Natural killer cell treated with Interleukin-12 subunit alpha and Interleukin-12 subunit beta and Interleukin-15 and Interleukin-18, amount 100 ng/mL, for 72 hours (primary cell): ENCODE measurements around the gene SPG11. TPM values are rescaled to one million over a fixed set of nuclear protein-coding genes. Genes with fewer than 3 reads are reported as not detected.
"Not testable (repeated sequence)": the region's sequence is repeated elsewhere in the genome, so short reads cannot be mapped to it uniquely, and the experiment has no call there.

Experiments used
- ATAC-seq, 2 donors: fragments of 150-1000 bp; cut with Tn5 transposase in 1 of 2; sonication (Bioruptor Pico), chemical (Tn5 transposase) in 1 of 2; 2 replicates each; pipeline ENCODE4 v1.10.0; 2021
- DNase-seq: peaks from one replicate; pipeline ENCODE4 v3.0.0; 2022; ENCODE audit warnings: low spot score
- H3K27ac Mint-ChIP-seq, 2 donors: 1 replicate in 1 of 2; 2 replicates in 1 of 2; pipeline ENCODE4 v1.8.0; 2022; ENCODE audit warnings: mixed read lengths in 2 of 2, mild to moderate bottlenecking in 1 of 2, moderate library complexity in 1 of 2
- H3K27me3 Mint-ChIP-seq, 2 donors: 1 replicate in 1 of 2; 2 replicates in 1 of 2; pipeline ENCODE4 v1.8.0; 2022; ENCODE audit warnings: mixed read lengths in 2 of 2
- H3K36me3 Mint-ChIP-seq: one replicate; pipeline ENCODE4 v1.8.0; 2022; ENCODE audit warnings: mixed read lengths
- H3K4me1 Mint-ChIP-seq, 2 donors: 1 replicate in 1 of 2; 2 replicates in 1 of 2; pipeline ENCODE4 v1.8.0; 2022; ENCODE audit warnings: low read depth in 2 of 2, mixed read lengths in 2 of 2, mild to moderate bottlenecking in 1 of 2
- H3K4me3 Mint-ChIP-seq: one replicate; pipeline ENCODE4 v1.8.0; 2022; ENCODE audit warnings: mixed read lengths
- H3K9me3 Mint-ChIP-seq: 2 replicates; pipeline ENCODE4 v1.8.0; 2022; ENCODE audit warnings: mixed read lengths
- total RNA-seq, 2 donors: library from RNA; stranded (reverse); gene quantifications; one replicate each; pipeline ENCODE4 v1.2.3, GENCODE V29; 2022

SPG11 gene
- total RNA-seq, 2 donors from 2014 or later: 86.2 to 114 TPM

DNA sequence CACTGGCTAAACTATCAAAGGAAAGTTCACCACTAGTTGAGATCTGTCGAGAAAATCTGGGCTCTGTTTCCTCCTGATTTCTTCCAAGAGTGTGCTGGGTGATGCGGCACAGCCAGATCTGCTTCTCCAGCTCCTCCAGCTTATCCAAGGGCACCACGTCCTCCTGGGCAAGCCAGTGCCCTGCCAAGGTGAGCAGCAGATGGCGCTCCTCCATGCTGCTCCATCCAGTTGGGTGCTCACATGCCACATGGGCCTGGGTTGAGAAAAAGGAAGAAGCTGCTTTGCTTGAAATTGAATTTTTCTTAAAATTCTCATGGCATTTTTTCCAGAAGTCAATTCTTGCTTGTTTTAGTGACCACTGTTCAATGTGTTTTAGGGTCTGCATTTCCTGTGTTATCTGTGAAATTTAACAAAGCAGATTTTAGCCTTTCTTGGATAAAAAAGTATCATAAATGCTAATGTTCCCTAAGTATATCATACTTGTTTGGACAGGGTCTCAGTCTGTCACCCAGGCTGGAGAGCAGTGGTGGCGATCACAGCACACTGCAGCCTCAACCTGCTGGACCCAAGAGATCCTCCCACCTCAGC, 79.2 kb downstream of the SPG11 start:
- Mint-ChIP-seq H3K9me3 (no peaks in the 10 kb centered on the region), H3K27ac (no peak overlapping the region), H3K4me1 (peaks cover 0 to 2% of the 10 kb centered on the region in 2 donors), H3K4me3 (no peak overlapping the region), H3K27me3 (no peaks in the 10 kb centered on the region), H3K36me3 (peaks cover 16% of the 10 kb centered on the region)
- peak; percentile 73 to 77 for ATAC-seq
- DNase-seq: peak; percentile 64

DNA sequence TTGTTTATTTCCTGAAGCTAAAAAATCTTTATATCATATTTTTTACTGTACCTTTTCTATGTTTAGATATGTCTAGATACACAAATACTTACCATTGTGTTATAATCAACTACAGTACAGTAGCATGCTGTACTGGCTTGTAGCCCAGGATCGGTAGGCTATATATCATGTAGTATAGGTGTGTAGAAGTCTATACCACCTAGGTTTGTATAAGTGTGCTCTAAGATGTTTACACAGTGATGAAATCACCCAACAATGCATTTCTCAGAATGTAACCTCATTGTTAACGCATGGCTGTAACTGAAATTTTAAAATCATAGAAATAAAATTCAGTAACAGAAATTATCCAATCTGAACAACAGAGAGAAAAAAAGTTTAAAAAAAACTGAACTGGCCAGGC, 83.4 kb downstream of the SPG11 start:
- ATAC-seq: no peak
- Mint-ChIP-seq H3K36me3 (peaks cover 9% of the 10 kb centered on the region), H3K4me3 (no peak overlapping the region), H3K27me3 (no peaks in the 10 kb centered on the region), H3K9me3 (no peaks in the 10 kb centered on the region), H3K27ac (no peak overlapping the region), H3K4me1 (peaks cover 6 to 9% of the 10 kb centered on the region in 2 donors)
- no peak for DNase-seq

DNA sequence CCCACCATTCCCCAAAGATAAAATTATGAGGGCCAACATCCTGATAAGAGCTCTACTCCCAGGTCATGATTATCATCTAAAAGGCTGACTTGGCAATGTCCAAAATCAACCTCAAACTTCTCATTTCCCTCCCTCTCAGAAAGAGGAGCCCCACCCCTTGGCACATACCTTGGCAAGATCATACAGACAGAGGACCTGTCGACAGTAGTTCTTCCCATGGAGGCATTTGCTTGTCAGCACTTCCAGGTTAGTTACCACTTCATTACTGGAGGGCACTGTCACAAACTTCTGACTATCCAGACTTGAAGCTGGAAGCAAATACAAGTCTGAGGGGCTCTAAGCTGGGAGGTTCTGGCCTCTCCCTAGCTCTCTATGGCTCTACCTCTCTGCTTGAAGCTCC, 88.7 kb downstream of the SPG11 start:
- no peak for DNase-seq
- Mint-ChIP-seq H3K27ac (no peak overlapping the region), H3K9me3 (no peaks in the 10 kb centered on the region), H3K4me1 (peaks cover 6 to 7% of the 10 kb centered on the region in 2 donors), H3K4me3 (no peak overlapping the region), H3K27me3 (no peaks in the 10 kb centered on the region), H3K36me3 (no peaks in the 10 kb centered on the region)
- ATAC-seq: no peak

DNA sequence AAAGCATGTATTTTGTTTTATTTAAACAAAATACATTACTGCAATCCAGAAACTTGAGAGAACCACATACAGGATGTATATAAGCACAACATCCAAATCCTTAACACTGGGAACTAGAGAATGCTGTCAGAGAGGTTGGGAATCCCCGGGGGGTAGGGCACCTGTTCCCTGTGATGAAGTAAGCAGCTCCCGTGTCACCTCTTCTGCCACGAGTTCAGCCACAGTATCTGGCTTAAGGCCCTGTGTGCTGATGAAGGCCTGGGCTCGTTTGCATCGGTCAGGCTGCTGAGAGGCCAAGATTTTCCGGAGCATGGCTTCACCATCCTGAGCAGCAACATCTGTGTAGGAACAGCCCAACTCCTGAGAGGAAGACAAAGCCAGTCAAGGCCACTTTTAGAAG, 90.1 kb downstream of the SPG11 start:
- H3K36me3 Mint-ChIP-seq: no peaks in the 10 kb centered on the region
- ATAC-seq (no peak), DNase-seq (no peak)
- H3K27me3 Mint-ChIP-seq: no peaks in the 10 kb centered on the region
- no peaks in the 10 kb centered on the region for H3K9me3 Mint-ChIP-seq
- H3K4me3 Mint-ChIP-seq: no peak overlapping the region
- H3K4me1 Mint-ChIP-seq: peaks cover 1 to 4% of the 10 kb centered on the region in 2 donors
- H3K27ac Mint-ChIP-seq: peak overlapping the region in 1 of 2 donors; percentile 60

DNA sequence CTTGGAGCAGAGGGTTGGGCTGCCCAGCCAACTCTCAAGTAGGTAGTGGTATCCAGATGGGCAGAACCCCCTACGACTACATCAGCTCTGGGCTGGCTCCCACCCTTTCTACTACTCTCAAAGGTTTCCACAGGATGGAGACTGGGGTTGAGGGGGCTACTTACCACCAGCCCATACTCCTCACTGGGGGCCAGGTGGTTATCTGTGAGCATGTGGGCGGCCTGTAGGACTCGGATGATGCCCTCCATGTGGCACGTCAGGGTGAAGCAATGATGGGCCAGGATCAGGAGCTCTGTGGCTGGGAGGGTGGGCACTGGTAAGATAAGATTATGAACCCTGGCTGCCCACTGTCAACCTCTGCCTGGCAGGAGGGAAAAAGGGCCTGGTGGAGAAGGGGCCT, 93.1 kb downstream of the SPG11 start:
- ATAC-seq (peak; percentile 44 to 46), DNase-seq (no peak)
- no peak overlapping the region for H3K27ac Mint-ChIP-seq
- no peaks in the 10 kb centered on the region for H3K27me3 Mint-ChIP-seq
- peaks cover 0 to 5% of the 10 kb centered on the region in 2 donors for H3K4me1 Mint-ChIP-seq
- H3K36me3 Mint-ChIP-seq: no peaks in the 10 kb centered on the region
- no peak overlapping the region for H3K4me3 Mint-ChIP-seq
- no peaks in the 10 kb centered on the region for H3K9me3 Mint-ChIP-seq

DNA sequence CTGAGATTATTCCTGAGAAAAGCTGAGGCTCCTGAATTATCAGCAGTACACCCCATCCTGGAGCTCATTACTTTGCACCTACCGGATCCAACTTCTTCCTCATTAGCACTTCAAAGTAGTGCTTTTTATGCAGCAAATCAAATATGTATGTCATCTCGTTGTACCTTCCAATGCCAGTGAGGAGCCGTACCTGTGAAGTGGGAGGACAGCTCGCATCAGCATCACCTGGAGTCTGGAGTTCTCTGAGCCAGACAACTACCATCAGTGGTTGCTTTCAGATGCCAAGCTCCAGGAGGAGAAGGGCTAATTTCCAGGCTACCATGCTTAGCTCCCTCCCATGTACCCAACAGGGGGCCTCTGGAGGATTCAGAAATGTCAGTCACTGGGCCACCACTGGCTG, 94.1 kb downstream of the SPG11 start:
- Mint-ChIP-seq H3K27me3 (no peaks in the 10 kb centered on the region), H3K4me3 (no peak overlapping the region), H3K4me1 (peaks cover 0 to 5% of the 10 kb centered on the region in 2 donors), H3K36me3 (peaks cover 4% of the 10 kb centered on the region), H3K9me3 (no peaks in the 10 kb centered on the region), H3K27ac (no peak overlapping the region)
- no peak for ATAC-seq
- no peak for DNase-seq

DNA sequence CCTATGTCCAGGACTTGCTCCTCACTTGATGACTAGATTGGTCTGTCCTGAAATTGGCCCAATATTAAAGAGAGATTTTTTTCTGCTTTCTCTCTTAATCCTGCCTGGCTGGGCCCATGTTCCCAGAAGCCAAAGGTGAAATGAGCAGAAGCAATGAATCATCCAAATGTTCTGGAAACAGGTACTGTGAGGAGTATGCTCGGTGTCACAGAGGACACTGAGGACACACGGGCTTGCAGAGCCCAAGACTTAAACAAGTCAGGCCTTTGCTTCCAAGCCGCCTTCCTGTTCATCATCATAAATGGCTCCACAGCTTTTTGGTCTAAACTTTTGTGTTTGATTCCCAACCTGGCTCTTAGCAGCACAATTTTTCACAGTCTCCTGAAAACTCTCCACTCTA, 95.1 kb downstream of the SPG11 start:
- no peak overlapping the region for H3K27ac Mint-ChIP-seq
- no peak overlapping the region for H3K4me3 Mint-ChIP-seq
- H3K27me3 Mint-ChIP-seq: no peaks in the 10 kb centered on the region
- peaks cover 6% of the 10 kb centered on the region for H3K36me3 Mint-ChIP-seq
- no peak for ATAC-seq
- peaks cover 0 to 5% of the 10 kb centered on the region in 2 donors for H3K4me1 Mint-ChIP-seq
- no peak for DNase-seq
- H3K9me3 Mint-ChIP-seq: no peaks in the 10 kb centered on the region

DNA sequence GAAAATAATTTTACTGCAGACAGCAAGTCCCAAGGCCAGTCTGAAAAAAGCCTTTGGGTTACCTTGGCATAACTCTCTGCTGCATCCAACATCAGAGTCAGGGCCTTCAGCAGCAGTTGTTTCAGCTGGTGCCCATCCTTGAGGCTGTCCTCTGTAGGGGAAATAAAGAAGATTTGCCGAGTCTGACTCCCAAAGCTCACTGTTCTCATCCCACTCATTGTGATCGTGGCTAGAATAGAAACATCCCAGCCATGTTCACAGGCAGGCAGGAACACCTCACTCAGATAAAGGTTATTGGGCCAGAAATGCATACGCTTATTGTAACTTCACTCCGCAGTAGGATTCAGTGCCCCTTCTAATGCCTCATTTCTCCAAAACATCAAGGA, 97.3 kb downstream of the SPG11 start:
- Mint-ChIP-seq H3K36me3 (peaks cover 7% of the 10 kb centered on the region), H3K27me3 (no peaks in the 10 kb centered on the region), H3K27ac (no peak overlapping the region), H3K4me3 (no peak overlapping the region), H3K9me3 (no peaks in the 10 kb centered on the region), H3K4me1 (peaks cover under 1 to 5% of the 10 kb centered on the region in 2 donors)
- DNase-seq (no peak), ATAC-seq (no peak)

DNA sequence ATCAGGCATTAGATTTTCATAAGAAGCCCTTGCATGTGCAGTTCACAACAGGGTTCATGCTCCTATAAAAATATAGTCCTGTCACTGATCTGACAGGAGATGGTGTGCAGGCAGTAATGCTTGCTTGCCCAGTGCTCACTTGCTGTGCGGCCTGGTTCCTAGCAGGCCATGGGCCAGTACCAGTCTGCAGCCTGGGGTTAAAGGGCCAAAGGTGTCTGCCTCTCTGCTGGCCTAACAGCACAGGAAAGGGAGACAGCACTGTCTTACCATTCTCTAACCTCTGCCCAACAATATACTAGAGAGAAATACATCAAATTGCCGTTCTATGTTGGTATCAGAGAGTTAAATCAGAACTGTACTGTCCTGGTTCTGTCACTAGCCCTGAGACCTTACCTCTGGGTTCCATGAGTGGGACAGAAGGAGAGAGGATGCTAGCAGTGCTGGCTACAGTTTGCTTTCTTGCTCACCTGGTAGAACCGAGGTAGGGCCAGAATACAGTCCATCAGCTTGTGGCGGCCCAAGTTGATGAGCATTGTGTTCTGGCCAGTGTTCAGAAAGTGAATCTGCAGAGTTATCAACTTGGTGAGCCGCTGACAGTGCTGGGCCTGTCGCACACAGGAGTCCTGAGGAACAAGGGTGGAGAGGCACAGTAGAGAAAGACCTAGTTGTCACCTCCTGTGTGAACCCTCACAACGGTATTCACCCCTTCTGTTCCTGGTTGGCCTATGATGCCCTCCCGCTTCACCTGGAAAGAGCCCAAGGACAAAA, 97.9 kb downstream of the SPG11 start:
- peaks cover 6 to 9% of the 10 kb centered on the region in 2 donors for H3K4me1 Mint-ChIP-seq
- DNase-seq (no peak), ATAC-seq (no peak)
- peaks cover 13% of the 10 kb centered on the region for H3K36me3 Mint-ChIP-seq
- no peaks in the 10 kb centered on the region for H3K9me3 Mint-ChIP-seq
- H3K27me3 Mint-ChIP-seq: no peaks in the 10 kb centered on the region
- H3K4me3 Mint-ChIP-seq: no peak overlapping the region
- H3K27ac Mint-ChIP-seq: peak overlapping the region in 1 of 2 donors; percentile 61

DNA sequence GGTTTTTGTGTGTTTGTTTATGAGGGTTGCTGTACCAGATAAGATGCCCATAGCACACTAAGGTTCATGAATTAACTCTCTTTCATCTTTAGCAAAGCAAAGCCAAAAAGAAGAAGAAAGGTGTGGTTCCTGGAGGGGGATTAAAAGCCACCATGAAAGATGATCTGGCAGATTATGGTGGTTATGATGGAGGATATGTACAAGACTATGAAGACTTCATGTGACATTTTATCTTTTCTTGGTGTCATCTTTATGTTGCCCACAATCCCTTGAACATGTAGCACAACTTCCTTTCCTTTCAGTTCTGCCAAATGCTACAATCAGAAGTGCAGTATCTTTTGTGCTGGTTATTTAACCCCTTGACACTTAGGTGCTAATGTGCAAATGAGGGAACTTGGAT, 102.5 kb downstream of the SPG11 start:
- H3K27me3 Mint-ChIP-seq, DNase-seq, H3K4me3 Mint-ChIP-seq, H3K9me3 Mint-ChIP-seq, ATAC-seq: not testable (repeated sequence)
- peaks cover 13 to 19% of the 10 kb centered on the region in 2 donors for H3K4me1 Mint-ChIP-seq
- H3K27ac Mint-ChIP-seq: peak overlapping the region in 1 of 2 donors; percentile 58
- peaks cover 26% of the 10 kb centered on the region for H3K36me3 Mint-ChIP-seq

DNA sequence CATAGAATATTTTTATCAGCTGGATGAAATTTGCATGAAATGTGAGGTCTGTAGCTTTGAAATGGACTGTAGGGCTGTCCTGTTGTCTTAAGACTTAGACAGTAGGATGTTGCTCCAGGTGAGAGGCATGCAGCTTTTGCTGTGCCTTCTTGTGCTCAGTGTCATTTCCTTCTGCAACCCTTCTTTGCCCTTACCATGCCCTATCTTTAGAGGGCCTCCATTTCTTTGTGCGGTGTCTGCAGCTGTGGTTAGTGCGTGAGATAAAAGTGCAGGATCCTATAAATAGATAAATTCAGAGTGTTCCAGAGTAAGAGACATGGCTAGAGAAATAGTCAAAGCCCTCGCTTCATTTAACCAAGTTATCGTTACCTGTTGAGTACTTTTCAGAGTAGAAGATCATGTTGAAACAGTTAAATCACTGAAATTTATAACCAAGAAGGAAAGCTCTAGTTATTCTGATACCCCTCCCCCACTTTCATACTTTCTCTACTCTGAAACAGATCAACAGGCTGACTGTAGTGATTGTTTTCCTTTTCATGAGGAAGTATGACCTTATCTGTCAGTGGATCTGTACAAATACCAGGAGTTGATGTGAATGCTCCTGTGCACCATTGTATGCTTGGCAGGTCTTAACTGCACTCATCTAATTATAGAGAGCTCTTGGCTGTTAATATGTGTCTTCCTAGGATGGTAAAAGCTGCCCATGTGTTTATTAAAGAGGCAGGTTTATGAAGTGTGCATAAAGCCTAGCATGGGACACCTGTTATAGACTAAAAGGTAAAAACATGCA, 108.3 kb downstream of the SPG11 start:
- H3K36me3 Mint-ChIP-seq: peaks cover 19% of the 10 kb centered on the region
- no peaks in the 10 kb centered on the region for H3K9me3 Mint-ChIP-seq
- H3K4me3 Mint-ChIP-seq: no peak overlapping the region
- ATAC-seq: no peak
- DNase-seq: no peak
- H3K4me1 Mint-ChIP-seq: peaks cover 15 to 21% of the 10 kb centered on the region in 2 donors
- H3K27me3 Mint-ChIP-seq: no peaks in the 10 kb centered on the region
- H3K27ac Mint-ChIP-seq: peak overlapping the region; percentile 16 to 30

DNA sequence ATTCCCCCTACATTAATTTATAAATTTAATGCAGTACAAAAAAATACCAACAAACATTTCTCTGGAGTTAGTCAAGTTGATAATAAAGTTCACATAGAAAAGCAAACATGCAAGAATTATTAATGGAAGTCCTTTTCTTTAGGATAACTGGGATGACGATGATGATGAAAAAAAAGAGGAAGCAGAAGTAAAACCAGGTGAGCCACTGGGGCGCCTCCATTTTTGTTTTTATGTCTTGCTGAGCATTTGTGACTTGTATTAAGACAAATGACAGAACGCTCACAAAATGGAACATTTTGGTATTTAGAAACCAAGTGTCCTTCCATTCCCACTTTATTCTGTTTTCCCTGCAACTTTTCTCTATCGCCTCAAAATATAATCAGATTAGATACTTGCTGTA, 112.7 kb downstream of the SPG11 start:
- no peaks in the 10 kb centered on the region for H3K27me3 Mint-ChIP-seq
- no peak overlapping the region for H3K4me3 Mint-ChIP-seq
- peaks cover 10% of the 10 kb centered on the region for H3K36me3 Mint-ChIP-seq
- DNase-seq: no peak
- peaks cover 18 to 22% of the 10 kb centered on the region in 2 donors for H3K4me1 Mint-ChIP-seq
- peak overlapping the region in 1 of 2 donors; percentile 67 for H3K27ac Mint-ChIP-seq
- H3K9me3 Mint-ChIP-seq: no peaks in the 10 kb centered on the region
- no peak for ATAC-seq

DNA sequence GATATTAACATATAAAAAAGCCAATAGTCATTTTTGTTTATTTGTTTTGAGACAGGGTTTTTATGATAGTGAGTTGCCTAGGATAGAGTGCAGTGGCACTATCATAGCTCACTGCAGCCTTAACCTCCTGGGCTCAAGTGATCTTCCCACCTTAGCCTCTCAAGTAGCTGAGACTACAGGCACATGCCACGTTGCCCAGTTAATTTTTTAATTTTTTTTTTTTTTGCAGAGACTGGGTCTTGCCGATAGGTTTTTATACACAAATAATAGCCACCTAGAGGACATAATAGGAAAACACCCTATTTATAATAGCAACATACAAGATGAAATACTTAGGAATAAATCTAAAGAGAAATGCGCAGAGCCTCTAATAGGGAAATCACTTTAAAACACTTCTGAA, 113.2 kb downstream of the SPG11 start:
- no peaks in the 10 kb centered on the region for H3K27me3 Mint-ChIP-seq
- H3K36me3 Mint-ChIP-seq: peaks cover 10% of the 10 kb centered on the region
- ATAC-seq (no peak), DNase-seq (no peak)
- H3K4me1 Mint-ChIP-seq: peaks cover 17 to 23% of the 10 kb centered on the region in 2 donors
- no peaks in the 10 kb centered on the region for H3K9me3 Mint-ChIP-seq
- H3K27ac Mint-ChIP-seq: no peak overlapping the region
- no peak overlapping the region for H3K4me3 Mint-ChIP-seq

DNA sequence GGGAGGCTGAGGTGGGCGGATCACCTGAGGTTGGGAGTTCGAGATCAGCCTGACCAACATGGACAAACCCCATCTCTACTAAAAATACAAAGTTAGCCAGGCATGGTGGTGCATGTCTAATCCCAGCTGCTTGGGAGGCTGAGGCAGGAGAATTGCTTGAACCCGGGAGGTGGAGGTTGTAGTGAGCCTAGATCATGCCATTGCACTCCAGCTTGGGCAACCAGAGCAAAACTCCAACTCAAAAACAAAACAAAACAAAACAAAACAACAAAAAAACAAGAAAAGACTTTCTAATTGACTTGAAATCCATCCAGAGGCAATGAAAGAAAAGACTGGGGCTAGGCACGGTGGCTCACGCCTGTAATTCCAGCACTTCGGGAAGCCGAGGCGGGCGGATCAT, 114.3 kb downstream of the SPG11 start:
- ATAC-seq, H3K4me3 Mint-ChIP-seq, H3K27me3 Mint-ChIP-seq, H3K9me3 Mint-ChIP-seq, DNase-seq: not testable (repeated sequence)
- Mint-ChIP-seq H3K27ac (peak overlapping the region in 1 of 2 donors; percentile 41), H3K36me3 (peaks cover 10% of the 10 kb centered on the region), H3K4me1 (peaks cover 13 to 23% of the 10 kb centered on the region in 2 donors)
